BJ (cell line): ENCODE data around the gene ICAM2. TPM values are rescaled to one million over a fixed set of nuclear protein-coding genes. Genes with fewer than 3 reads are reported as not detected.

Experiments used
- CTCF ChIA-PET: fragments of 350-600 bp; formaldehyde crosslinking; extraction: SDS; loops from one replicate; lab custom pipeline; 2021; ENCODE audit warnings: antibody characterized with exemption, inconsistent platforms; lab: Yijun Ruan, JAX
- POLR2A ChIA-PET: fragments of 300-600 bp; sonication (Branson Sonifier 250); formaldehyde crosslinking; extraction: SDS; loops from one replicate; lab custom pipeline; 2021; ENCODE audit warnings: antibody characterized with exemption; lab: Charles Lee
- DNase-seq: peaks from one replicate; pipeline ENCODE4 v3.0.0-alpha.2; 2011; ENCODE audit warnings: low read depth
- H3K27me3 ChIP-seq: 2 replicates; pipeline ENCODE4 v1.6.0; 2011; ENCODE audit warnings: low read length; ENCODE audit not compliant: control insufficient read depth, insufficient read depth
- H3K36me3 ChIP-seq: 2 replicates; pipeline ENCODE4 v1.5.1; 2011; ENCODE audit warnings: low read length; ENCODE audit not compliant: control insufficient read depth, insufficient read depth
- H3K4me3 ChIP-seq: 2 replicates; pipeline ENCODE4 v1.5.1; 2011; ENCODE audit warnings: low read depth, mild to moderate bottlenecking, control low read depth, low read length
- polyA plus RNA-seq: library from polyadenylated mRNA; depleted of rRNA; stranded (reverse); fragments of >200 nt; gene quantifications from 2 replicates; pipeline ENCODE4 v1.2.3, GENCODE V29; 2011
- TF ChIP-seq, protein P1 (sequence below): IDR thresholded peaks from 2 replicates; pipeline ENCODE4 v1.5.1; 2011; ENCODE audit warnings: low read depth, mild to moderate bottlenecking, control low read depth, inconsistent platforms, low read length, moderate library complexity; ENCODE audit not compliant: insufficient read depth

The ICAM2 gene
- polyA plus RNA-seq, 1 experiment, result 0.91 TPM

DNA sequence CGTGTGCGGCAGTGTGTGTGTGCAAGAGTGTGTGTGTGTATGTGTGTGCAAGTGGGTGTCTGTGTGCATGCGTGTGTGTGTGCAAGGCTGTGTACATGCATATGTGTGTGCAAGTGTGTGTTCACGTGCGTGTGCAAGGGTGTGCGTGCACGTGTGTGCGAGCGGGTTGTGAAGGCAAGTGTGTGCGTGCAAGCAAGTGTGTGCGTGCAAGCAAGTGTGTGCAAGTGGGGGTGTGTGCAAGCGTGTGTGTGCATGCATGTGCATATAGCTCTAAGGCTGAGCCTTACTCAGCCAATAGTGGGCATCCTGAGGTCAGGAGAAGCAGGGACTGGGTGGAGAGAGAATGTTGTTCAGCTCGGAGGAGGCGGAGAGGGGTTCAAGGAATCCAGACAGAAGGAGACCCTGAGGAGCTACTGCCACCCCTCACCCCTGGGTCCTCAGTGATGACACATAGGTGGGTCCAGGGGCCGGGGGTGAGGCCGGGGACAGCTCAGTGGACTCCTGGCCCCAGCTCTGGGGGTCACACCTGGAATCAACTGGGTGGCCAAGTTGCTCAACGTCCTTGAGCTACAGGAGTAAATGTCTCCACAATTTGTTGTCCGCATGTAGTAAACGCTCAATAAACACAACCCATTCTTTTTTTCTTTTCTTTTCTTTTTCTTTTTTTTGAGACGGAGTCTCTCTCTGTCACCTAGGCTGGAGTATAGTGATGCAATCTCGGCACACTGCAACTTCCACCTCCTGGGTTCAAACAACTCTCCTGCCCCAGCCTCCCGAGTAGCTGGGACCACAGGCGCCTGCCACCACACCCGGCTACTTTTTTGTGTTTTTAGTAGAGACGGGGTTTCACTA lies 20.5 kb downstream of the ICAM2 start:
- Histone ChIP-seq H3K27me3 (peaks cover 13% of the 10 kb centered on the region), H3K36me3 (no peaks in the 10 kb centered on the region), H3K4me3 (no peak overlapping the region)
- CTCF ChIA-PET, result interaction anchor here (0.9 to 2.0 kb wide), 4 partner anchors 10 to 81 kb away, joined by 3 to 9 read pairs (median 4); partner anchors contain the start of gene GH1
- TF ChIP-seq, protein P1, sequence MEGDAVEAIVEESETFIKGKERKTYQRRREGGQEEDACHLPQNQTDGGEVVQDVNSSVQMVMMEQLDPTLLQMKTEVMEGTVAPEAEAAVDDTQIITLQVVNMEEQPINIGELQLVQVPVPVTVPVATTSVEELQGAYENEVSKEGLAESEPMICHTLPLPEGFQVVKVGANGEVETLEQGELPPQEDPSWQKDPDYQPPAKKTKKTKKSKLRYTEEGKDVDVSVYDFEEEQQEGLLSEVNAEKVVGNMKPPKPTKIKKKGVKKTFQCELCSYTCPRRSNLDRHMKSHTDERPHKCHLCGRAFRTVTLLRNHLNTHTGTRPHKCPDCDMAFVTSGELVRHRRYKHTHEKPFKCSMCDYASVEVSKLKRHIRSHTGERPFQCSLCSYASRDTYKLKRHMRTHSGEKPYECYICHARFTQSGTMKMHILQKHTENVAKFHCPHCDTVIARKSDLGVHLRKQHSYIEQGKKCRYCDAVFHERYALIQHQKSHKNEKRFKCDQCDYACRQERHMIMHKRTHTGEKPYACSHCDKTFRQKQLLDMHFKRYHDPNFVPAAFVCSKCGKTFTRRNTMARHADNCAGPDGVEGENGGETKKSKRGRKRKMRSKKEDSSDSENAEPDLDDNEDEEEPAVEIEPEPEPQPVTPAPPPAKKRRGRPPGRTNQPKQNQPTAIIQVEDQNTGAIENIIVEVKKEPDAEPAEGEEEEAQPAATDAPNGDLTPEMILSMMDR, result no peak
- POLR2A ChIA-PET, result no interaction called here
- DNase-seq, result no peak

DNA sequence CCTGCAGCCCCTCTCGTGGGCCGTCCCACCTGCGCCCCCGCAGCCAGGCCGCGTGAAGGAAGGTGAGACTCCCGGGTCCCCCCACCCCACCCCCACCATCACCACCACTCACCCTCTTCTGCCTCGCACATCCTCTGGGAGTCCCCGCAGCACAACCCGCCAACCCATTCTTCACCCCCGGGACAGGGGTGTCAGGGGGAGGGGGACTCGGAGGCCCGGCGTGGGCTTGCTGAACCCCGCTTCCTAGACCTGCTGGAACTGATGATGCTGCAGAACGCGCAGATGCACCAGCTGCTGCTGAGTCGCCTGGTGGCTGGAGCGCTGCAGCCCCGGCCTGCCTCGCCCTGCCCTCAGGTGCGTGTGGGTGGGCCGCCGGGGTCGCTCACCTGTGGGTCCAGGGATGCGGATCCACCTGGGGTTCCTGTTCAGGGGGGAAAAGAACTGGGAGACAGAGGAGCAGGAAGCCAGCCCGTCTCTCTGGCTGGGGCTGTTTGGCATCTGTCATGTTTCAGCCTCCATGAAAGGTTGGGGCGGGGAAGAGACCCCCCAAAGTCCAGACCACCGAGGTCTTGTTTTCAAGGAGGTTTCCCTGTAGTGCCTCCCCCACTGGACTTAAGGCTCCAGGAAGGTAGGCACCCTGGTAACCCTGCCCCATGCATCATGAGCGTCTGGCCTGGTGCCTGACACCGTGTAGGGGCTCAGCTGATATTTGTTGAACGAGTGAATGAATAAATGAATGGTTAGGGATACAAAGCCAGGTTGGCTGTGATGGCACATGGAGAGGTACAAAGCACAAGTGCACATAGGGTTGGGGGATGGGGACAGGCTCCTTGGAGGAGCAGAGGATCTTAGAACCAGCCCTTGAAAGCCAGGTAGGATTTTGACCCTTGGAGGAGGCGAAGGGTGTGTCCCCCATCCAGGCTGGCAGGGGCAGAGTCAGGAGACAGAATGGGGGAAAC lies 21.4 kb downstream of the ICAM2 start:
- peak overlapping the region; percentile 66 for H3K4me3 ChIP-seq

DNA sequence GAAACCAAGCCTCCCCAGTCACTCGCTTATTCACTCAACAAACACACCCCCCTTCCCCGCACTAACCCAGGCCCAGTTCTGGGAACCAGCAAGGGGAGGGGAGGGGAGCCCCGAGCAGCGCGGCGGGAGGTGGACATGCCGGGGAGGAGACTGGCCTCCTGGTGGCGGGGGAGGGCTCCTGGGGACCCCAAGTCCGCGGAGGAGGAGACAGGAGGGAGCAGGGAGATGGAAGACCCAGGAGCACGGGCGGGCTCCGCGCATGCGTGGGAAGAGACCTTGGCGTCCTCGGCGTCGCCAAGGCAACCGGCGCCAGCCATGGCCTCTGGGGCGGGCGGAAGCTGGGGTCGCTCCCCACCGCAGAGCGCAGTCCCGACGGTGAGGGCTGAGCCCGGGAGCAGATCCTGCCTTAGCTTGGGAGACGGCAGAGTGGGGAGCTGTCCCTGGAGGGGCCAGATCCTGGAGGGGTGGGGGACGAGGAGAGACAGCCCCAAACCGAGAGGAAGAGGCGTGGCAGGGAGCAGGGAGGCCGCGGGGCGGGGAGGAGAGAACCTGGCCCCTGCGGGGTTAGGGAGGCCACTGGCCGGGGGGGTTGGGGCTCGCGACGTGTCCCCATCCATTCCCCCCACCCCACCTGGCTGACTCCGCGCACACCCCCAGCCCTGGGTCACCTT lies 22.2 kb downstream of the ICAM2 start, which contains the start of gene PRR29:
Gene PRR29 (plus strand): TSS at position 302 of the 671 bp plus-strand sequence. CDS start 14 bp downstream, at position 316.
- no peak for DNase-seq
- no peaks in the 10 kb centered on the region for H3K36me3 ChIP-seq
- TF ChIP-seq, protein P1, result no peak
- H3K4me3 ChIP-seq, result peak within 1 kb of the TSS; percentile 66
- H3K27me3 ChIP-seq, result peaks cover 17% of the 10 kb centered on the region
- CTCF ChIA-PET, result interaction anchor here (0.9 to 1.5 kb wide), 4 partner anchors 8 to 79 kb away, joined by 3 to 6 read pairs (median 4); partner anchors contain the start of gene GH1
- POLR2A ChIA-PET, result no interaction called here

More for the DNA sequence above, 21.4 kb downstream of the ICAM2 start:
- H3K27me3 ChIP-seq, result peaks cover 16% of the 10 kb centered on the region
- POLR2A ChIA-PET, result no interaction called here
- CTCF ChIA-PET, result interaction anchor here (0.9 to 2.0 kb wide), 5 partner anchors 9 to 80 kb away, joined by 3 to 9 read pairs (median 4); partner anchors contain the start of gene GH1
- no peaks in the 10 kb centered on the region for H3K36me3 ChIP-seq
- no peak for DNase-seq
- TF ChIP-seq, protein P1, result no peak

DNA sequence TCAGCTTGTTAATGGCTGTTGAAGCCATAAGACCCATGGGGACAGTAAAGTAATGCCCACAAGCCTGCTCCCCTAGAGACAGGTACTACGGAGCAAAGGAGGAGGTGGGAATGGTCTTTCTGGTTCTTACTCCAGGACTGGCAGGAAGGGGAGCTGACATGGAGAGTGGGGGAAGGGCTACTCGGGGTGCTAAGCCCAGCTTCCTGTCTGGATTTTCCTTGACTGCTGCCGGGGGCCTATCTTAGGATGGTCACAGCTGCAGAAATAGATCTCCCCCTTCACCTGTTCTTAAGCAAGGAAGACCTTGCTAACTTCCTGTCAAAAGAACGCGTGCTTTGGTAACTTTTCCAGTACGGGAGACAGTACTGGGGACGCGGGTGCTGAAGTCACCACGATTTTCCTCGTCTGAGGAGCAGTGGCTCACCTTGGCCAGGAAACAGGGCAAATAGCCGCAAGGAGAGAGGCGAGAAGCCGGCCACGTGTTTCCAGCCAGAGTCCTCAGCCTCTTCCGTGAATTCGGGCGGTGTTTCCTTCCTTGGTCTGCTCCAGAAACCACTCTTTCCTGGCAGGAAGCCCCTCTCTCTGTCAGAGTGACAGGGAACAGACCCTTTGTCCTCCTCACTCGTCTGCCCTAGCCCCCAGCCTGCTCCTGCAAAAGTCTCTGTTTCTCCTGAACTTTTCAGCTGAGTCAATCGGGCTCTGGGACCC lies 22.9 kb downstream of the ICAM2 start:
- DNase-seq, result no peak
- CTCF ChIA-PET, result interaction anchor here (0.9 to 1.5 kb wide), 4 partner anchors 10 to 94 kb away, joined by 3 to 6 read pairs (median 3); partner anchors contain the start of gene GH1

More for the DNA sequence above, 22.9 kb downstream of the ICAM2 start:
- Histone ChIP-seq H3K36me3 (no peaks in the 10 kb centered on the region), H3K4me3 (peak overlapping the region; percentile 66; the same call in 1 of the 2 replicates), H3K27me3 (peaks cover 19% of the 10 kb centered on the region)
- POLR2A ChIA-PET, result no interaction called here
- TF ChIP-seq, protein P1, result no peak
